Fibroblast of peridontal ligament (primary cell): ENCODE data around the gene SRGAP2C.
"Not testable (repeated sequence)": the region's sequence is repeated elsewhere in the genome, so short reads cannot be mapped to it uniquely, and the experiment has no call there.

ENCODE experiments used
- DNase-seq: peaks from one replicate; pipeline ENCODE4 v3.0.0-alpha.2; 2010; ENCODE audit errors: extremely low read depth

SRGAP2C gene

GRCh38 chr1:121184290-121185127 is at the start of gene SRGAP2C, which contains the start of gene FAM72B:
TSS of gene SRGAP2C (plus strand) at chr1:121184975. CDS start at chr1:121187447, 2,472 bp downstream.
TSS of gene FAM72B (minus strand) at chr1:121184340. CDS start at chr1:121183489, 851 bp downstream.
- DNase-seq, result peak; percentile 99

DNA sequence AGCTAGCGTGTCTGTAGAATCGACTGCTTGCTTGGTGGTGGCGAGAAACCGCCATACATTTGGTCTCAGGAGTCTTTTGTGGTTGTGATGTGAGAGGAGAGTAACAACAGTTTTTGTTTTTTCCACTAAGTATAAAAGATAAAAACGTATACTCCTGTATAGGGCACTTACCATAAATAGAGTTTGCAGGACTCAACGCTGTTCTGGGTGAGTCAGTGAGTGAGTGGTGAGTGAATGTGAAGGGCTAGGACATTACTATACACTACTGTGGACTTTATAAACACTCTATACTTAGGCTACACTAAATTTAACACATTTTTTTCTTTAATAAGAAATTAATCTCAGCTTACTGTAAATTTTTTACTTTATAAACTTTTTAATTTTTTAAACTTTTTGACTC is 44.4 kb upstream of the SRGAP2C start:
- DNase-seq, result not testable (repeated sequence)

GRCh38 chr1:121148489-121149190 is 36.1 kb upstream of the SRGAP2C start:
- DNase-seq, result not testable (repeated sequence)

DNA sequence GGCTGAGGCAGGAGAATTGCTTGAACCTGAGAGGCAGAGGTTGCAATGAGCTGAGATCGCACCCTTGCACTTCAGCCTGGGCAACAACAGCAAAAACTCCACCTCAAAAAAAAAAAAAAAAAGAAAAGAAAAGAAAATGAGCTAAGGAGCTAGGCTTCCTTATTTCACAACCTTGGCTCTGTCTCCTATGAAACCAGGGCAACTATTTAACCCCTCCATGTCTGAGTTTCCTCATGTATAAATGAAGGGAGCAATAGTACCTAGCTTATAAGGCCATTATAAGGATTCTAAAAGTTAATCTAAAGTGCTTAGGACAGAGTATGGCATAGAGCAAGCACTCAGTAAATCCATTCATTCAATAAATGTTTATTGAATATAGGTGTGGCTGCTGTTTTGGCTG is 33.5 kb upstream of the SRGAP2C start:
- not testable (repeated sequence) for DNase-seq

- DNase-seq, result not testable (repeated sequence)
Measured at GRCh38 chr1:121152788-121153187, 32.0 kb upstream of the SRGAP2C start.

DNA sequence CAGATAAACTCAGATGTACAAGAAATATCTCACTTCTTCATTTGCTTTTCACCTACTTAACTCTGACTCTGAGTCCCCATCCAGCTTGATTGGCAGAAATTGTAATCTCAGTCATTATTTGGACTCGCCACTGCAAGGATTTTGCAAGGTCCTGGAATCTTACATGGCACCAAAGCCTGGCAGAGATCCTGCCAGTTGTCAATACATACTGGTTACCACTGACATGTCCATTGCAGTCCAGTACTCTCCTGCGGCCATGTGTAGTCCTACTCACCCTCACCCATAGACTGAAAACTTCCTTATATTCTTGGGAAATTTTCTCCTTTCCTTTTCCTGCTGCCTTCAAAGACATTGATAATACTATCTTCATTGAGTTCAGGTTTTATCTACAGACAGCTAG is 30.0 kb upstream of the SRGAP2C start:
- DNase-seq, result not testable (repeated sequence)

GRCh38 chr1:121155671-121156358 is 29.0 kb upstream of the SRGAP2C start:
- DNase-seq, result not testable (repeated sequence)

DNA sequence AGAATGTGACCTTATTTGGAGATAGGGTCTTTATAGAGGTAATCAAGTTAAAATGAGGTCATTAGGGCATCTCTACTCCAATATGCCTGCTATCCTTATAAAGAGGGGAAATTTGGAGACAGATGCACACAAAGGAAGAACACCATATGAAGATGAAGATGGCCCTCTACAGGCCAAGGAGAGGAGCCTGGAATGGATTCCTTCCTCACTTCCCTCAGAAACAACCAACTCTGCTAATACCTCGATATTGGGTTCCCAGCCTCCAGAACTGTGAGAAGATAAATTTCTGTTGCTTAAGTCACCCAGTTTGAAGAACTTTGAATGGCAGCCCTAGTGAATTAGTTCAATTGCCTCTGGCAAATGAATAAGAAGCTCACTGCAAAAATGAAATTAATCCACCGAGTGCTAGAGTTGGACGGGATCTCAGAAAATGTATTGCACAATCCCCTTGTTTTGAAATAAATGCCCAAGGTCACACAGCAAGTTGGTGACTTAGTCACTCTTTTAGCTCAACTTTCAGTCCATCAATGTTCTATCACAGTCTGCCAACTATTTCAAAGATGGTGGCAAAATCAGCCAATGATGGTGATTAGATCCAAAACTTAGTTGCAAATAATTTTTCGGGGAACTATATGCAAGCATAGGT is 27.7 kb upstream of the SRGAP2C start:
- DNase-seq, result not testable (repeated sequence)

GRCh38 chr1:121157609-121158008 is 27.2 kb upstream of the SRGAP2C start:
- not testable (repeated sequence) for DNase-seq

DNA sequence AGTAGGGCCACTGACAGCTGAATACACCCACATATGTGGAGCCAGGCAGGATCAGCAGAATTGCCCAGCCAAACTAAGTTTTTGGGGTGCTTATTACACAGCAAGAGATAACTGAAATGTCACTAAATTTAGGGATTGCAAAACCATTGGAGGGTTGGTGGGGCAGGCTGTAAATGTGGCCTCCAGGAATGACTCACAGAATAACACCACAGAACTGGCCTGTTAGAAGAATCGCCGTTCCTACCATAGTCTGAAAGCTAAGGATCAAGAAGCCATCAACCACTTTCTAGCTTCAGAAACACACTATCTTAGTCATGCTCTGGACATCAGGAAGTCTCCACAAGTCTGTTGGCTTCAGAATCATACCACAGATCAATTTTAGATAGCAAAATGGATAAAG is 24.7 kb upstream of the SRGAP2C start:
- DNase-seq, result not testable (repeated sequence)

DNA sequence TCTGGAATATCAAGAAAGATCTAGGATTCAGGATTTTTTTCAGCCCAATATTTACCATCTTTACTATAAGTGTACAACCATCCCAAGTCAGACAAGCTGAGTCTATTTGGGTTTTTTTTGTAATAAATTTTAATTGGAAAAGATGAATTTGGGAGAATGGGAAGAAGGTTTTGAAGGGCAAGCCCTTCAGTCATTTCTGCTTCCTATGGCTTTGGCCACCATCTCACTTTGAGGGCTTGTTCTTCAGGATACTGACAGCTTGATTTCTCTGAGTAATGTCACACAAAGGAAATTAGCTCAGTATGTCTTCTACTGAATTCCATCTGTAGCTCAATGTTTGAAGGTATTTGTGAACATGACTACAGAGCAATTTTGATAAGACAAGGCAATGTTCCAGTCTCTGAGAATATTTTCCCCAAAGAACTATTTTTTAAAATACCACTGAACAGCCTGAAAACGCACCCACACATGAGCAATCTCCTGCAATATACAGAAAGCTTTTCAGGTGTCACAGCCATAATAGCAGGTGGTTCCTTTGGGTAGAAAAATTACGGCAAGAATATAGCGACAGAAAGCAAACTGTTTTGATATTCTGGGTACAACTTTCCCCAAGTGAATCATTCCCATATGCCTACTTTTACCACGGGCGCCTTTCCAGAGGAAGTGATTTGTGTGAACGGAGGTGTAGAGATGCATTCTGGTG is 23.4 kb upstream of the SRGAP2C start:
- not testable (repeated sequence) for DNase-seq

DNA sequence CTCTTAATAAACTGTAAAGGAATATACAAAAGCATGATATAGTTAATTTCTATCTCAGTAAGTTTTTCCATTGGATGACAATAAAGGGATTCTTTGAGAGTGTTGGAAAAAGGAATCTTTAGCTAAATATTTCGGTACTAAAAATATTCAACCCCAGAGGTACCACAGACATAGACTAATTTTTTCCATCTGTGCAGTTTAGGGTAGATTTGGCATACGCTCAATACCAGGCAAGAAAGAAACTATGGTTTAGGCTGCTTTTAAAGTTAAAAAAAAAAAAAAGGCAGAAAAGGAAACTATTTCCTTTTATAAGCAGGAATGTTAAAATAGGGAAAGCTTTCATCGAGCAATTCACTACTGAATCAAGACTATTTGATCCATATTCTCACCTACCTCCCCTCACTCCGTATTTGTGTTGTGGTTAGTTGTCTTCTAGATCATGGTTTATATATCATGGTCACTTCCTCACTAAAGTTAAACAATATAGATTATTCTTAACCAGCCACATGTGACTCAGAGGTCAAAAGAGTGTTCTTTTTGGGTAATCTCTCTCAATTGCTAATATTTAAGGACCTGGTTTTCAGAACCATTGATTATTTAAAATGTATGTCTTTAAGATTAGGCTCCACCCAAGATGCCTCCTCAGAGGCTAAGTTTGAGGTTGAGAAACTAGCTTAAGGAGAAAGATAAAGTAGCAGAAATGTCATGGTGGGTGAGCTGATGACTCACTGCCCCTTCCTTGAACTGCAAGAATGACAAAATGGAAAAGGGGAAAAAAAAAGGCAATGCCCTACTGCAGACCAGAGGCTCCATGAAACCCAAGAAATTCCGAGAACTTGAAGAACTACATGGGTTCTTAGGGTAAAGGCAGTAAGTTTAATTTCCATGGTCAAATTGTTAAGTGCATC is 20.7 kb upstream of the SRGAP2C start:
- DNase-seq, result not testable (repeated sequence)

GRCh38 chr1:121165296-121165695 is 19.5 kb upstream of the SRGAP2C start:
- DNase-seq, result not testable (repeated sequence)

DNA sequence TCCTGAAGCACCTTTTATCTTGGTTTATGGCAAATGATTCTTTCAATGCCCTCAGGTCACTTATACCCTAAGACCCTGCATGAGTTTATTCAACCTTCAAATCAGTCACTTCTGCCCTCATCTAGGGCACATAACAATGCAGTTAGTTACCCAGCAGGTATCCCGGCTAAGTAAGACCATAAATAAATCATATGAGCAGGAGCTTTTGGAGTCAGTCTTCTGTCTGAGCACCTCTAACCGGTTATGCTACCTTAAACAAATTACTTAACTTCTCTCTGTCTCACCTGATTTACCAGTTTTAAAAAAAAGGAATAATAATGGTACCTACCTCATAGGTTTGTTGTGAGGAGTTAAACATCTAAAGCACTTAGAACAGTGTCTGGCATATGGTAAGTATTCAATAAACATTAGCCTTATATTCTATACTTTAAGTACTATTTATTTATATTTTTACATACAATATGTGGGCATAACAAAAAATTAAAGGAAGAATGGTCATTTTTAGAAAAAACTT is 17.5 kb upstream of the SRGAP2C start:
- not testable (repeated sequence) for DNase-seq

DNA sequence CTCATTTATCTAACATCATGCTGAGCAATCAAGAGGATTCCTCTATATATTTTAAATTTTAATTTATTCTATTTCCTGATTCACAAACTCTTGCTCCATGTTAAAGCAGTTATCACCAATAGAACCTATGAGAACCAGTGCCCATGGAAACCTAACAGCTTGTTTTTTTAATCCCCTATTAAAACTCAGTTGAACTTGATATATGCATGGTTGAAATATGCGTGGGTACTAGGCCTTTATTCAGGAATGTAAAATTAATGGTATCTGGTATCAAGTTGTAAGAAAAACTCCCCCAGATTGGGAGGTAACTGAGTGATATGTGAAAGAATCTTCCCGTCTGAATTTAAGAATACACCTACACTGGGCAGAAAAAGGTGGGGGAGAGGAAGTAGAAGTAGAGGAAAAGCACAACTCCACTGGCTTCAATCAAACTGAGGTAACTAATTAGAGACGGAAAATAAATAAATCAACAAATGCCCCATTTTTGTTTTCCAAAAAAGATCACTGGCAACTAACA is 16.6 kb upstream of the SRGAP2C start:
- not testable (repeated sequence) for DNase-seq

DNA sequence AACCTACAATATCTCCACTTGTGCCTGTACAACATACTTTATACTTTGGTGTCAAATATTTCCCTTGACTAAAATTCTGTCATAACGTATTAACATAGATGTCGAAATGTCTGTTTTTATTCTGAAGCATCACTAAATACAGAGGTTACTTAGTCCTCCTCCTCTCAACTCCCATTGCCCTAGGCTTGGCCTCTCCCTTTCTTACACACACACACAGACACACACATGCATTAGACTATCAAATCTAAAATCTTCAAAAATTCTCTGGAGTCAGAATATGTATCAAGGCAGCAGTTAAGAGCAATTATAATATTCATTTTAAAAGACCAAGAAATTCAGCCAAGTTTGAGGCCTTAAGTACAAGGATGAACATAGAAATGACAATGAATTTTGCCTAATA is 8.1 kb upstream of the SRGAP2C start:
- DNase-seq, result not testable (repeated sequence)

DNA sequence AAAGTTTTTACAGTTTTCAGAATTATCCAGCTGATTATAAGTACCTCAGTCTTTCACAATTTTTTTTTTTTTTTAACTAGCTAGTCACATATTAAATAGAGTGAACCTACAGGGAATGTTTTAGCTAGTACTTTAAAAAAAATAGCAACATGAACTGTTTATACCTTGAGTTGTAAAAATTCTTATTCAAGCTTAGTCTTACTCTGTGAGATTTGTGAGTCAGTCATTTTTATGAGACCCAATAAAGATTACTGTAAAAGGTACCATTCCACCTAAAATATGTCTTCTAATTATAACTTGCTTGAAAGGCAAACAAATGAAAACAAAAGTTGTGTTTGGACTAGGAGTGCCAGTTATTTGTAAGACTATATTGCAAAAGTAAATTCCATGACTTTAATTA is 6.6 kb upstream of the SRGAP2C start:
- DNase-seq, result not testable (repeated sequence)

DNA sequence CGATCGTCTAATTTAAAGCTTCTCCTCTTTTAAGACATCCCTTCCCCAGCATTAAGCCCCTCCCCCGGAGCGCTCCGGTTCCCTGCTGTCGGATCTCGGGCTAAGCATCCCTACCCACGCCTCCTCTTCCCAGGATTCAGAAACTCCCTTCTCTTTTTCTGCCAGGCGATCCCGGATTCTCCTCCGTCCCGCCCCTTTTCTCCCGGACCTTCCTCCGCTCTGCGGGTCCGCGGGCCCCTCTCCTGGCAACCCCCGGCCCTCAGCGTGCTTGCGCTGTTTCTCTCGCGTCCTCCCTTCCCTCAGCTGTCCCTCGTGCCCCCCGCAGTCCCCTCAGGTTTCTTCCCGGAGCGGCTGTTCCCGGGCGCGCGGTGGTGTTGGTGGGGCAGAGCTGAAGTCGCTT is 908 bp upstream of the SRGAP2C start:
- DNase-seq, result not testable (repeated sequence)

DNA sequence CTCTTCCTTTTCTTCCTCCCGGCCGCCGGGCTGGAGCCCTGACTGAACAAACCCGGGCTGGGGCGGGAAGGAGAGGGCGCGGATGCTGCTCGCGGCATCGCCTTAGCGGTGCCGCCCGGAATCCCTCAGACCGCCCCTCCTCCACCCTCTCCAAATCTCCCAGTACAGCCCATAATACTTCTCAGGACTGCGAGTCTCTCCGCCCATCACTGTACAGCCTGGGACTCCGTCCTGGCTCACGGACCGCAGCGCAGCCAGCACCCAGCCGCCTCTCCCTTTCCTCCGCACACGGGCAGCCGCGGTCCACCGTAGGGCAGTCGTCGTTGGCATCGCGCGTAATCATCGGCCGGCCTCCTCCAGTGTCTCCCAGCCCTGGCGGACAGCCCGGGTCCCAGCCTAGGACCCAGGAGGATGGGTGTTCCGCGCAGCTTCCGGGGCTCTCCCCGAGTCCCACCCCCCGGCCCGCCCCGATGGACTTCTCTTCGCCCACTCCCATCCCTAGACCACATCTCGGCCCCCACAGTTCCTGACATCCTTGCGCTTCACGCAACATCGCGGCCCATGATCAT is 449 bp downstream of the SRGAP2C start:
- DNase-seq, result not testable (repeated sequence)
